AG09309 (cell line): ENCODE data around the gene USP17L30.
"Not testable (repeated sequence)": the region's sequence is repeated elsewhere in the genome, so short reads cannot be mapped to it uniquely, and the experiment has no call there.

Experiments
- DNase-seq: peaks from one replicate; pipeline ENCODE4 v3.0.0-alpha.2; 2010; ENCODE audit warnings: low read depth
- H3K4me3 ChIP-seq: 2 replicates; pipeline ENCODE4 v1.5.1; 2011; ENCODE audit warnings: mild to moderate bottlenecking, low read depth, low read length, moderate library complexity; ENCODE audit not compliant: control insufficient read depth
- CTCF ChIP-seq: IDR thresholded peaks from 2 replicates; pipeline ENCODE4 v1.5.1; 2011; ENCODE audit warnings: mild to moderate bottlenecking, low read depth, low read length, inconsistent platforms; ENCODE audit not compliant: insufficient read depth, control insufficient read depth; ENCODE audit errors: missing control alignments

The USP17L30 gene

GRCh38 chr4:9384126-9384525, 21.2 kb downstream of the USP17L30 start:
- TF ChIP-seq CTCF: no peak
- DNase-seq: no peak
- no peak overlapping the region for H3K4me3 ChIP-seq

- not testable (repeated sequence) for H3K4me3 ChIP-seq, DNase-seq
These were observed 26.1 kb downstream of the USP17L30 start for GRCh38 chr4:9389001-9389400.

GRCh38 chr4:9405774-9406173, 42.8 kb downstream of the USP17L30 start:
- DNase-seq, H3K4me3 ChIP-seq: not testable (repeated sequence)

GRCh38 chr4:9406491-9406890, 43.6 kb downstream of the USP17L30 start:
- not testable (repeated sequence) for DNase-seq, H3K4me3 ChIP-seq

- no peak for DNase-seq
- H3K4me3 ChIP-seq: no peak overlapping the region
- TF ChIP-seq CTCF: no peak
These were observed 46.9 kb downstream of the USP17L30 start for GRCh38 chr4:9409793-9410192.
